NCI-H345 treated with DMSO at 0.1 percent for 48 hours (cell line): ENCODE results near the gene SUSD5.
A peak's percentile ranks its signal among the peaks of the same experiment; 100 is the strongest.
"Not testable (repeated sequence)": the region's sequence is repeated elsewhere in the genome, so short reads cannot be mapped to it uniquely, and the experiment has no call there.

Experiments used
- DNase-seq: peaks from one replicate; lab custom pipeline; 2025; ENCODE audit not compliant: unreplicated experiment; lab: John Stamatoyannopoulos, UW

The SUSD5 gene

DNA sequence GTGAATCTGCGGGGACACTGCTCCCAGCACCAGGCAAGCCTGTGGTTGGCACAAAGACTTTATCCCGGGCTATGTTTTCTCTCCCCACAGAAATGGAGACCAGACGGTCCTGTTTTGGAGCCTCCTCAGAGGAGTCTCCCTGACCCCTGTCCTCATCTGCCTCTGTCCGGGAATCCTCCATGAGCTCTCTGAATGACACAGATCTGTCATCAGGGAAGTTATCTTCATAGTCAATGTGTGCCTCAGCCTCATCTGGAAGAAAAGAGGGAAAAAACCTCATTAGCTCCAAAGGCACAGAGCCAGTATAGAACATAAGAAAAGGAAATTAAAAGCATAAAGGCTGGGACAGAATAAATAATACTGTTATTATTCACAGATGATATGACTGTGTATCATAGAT lies 64.8 kb downstream of the SUSD5 start:
- DNase-seq: no peak

DNA sequence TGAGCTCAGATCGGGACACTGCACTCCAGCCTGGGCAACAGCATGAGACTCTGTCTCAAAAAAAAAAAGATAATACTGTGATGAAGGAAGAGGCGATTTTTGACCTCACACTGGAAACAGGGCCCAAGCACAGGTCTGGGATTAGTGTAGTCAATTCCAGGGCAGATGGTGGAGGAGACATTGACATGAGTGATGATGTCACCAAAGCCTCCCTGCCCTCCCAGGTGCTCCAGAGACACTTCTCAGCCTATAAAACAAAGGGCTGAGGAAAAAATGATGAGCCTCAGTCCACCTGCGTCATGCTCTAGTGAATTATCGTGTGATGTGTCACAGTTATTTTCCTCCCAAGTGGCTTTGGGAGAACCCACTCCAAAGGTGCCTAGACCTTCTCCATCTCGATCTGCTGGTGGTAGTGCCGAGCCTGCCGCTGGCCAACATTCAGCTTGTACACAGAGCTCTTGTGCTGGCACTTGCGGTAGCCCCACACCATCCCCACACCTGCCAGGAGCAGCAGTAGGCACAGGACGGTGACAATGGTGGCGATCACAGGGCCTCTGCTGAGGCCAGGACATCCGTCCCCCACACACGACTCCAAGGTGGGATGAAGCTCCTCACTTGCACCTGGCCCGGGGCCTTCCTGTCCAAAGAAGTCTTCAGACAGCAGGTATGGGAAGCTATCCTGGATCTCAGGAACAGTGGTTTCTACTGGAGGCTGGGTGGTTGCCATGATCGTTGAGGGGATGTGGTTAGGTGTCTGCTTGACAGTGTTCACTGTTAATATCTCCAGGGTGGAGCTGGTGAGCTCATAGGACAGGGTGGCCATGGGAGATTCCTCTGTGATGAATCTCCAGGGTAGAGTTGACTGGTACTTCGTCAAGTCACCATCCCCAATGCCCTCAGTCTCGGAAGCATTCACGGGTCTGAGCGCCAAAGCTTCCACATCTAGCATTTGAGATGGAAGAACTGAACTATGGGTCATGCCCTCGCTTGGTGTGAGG lies 65.9 kb downstream of the SUSD5 start:
- no peak for DNase-seq

DNA sequence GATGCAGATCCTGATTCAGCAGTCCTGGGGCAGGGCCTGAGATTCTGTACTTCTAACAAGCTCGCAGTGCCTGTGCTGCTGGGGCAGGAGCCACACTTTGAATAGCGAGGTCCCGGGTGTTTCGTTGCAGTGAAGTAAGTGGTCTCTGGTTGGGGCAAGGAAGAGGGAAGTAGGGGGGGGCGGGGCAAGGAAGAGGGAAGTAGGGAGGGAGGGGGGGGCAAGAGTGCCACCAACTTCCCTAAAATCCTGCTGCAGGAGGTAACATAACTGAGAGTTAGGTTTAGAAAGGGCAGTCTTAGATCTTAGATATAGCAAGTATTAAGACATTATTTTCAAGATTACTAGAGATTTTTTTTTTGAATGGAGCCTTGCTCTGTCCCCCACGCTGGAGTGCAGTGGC lies 69.3 kb downstream of the SUSD5 start:
- DNase-seq: no peak

DNA sequence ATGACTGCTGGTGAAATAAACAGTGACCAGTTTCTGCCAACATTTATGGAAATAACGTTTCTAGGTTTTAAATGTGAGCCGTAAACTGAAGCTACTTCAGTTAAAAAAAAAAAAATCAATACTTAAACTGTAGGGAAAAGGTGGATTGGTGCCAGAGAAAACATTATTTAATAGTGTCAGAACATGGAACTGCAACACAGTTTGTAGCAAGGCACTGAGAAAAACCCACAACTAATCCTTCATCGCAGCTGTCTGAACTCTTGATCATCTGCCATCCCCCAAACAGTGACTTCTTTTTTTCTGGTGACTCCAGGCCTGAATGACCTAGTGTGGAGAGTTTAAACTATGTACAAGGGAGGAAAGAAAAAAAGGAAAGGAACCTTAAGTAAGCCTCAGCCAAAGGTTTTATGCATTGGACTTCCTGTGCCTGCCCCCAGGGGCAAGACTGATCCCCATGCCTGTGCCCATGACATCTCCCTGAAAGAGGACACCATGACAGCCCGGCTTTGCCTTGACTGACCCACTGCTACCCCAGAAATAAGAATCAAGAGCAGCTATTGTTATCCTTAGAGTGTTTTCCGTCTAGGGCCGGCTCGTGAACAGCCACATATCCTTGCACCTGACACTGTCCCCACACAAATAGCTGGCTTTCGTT lies 71.7 kb downstream of the SUSD5 start:
- DNase-seq: no peak

DNA sequence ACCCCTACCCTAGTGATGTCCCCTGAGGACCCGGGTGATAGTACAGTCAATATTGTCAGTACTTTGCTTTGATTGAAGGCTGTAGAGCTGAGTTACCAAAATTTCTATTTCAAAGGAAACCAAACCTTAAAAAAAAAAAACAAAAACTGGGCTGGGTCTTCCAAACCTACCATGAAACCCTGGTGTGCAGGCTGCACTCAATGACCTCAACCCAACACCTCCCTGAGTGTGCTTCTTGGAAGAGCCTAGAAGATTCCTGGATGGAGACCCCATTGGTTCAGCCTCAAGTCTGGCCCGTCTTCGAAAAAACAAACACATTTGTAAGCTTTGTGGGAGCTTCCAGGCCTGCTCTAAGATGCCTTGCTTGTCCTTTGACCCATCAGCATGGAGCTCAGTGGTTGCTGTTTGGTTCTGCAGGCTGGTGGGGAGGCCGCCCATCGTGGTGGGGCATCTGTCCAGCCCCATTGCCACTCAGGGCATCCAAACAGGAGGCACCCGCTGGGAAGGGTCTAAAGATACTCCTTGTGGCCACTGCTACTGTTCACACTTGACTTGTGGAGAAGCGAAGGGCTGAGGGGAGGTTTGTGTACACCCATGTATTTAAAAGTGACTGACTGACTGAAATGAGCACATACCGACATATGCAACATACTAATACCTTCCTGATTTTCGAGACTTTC lies 72.6 kb downstream of the SUSD5 start:
- DNase-seq: no peak

DNA sequence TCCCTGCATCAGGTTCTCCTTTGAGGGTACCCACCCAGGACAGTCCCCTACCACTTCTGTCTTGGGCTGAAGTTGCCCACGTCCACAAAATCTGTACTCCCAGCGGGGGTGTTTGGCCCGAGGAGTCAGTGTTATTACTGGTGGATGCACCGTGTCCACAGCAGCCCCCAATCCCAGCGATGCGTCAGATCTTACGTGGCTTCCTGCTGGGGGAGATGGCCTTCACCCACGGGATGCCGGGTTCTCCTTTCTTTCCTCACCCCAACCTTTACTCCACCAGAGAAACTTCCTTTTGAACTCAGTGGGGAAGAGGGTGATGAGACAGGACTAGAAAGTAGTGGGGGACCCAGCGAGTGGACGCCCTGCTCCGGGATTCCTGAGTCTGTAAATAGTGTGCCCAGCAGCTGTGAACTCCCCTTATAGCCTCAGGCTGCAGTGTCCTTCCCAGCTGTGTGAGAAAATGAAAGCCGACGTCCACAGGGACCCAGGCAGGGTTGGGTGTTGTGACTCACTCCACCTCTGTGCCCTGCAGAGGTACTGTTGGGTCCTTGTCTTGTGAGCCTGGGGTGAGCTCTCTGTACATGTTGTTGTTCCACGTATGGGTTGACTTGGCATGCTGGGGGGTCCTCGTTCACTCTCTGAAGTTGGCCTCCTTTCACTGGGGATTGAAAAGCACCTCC lies 73.2 kb downstream of the SUSD5 start:
- no peak for DNase-seq

DNA sequence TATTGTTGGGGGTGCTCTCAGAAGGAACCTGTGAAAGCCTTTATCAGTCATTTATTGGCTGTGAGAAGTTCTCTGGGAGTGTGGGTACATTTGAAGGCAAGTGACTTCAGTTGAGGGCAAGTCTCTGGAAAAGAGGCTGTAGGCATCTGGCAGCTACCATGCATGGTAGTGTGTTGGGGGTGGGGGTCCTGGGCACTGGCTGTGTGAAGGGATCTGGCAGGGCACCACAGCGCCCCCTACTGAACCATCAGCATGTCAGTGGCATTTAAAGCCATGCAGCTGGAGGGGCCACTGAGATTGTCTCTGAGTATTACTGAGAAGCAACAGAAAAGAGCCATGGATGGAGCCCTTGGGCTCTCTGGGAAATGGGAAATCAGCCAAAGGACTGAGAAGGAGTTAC lies 74.2 kb downstream of the SUSD5 start:
- no peak for DNase-seq

DNA sequence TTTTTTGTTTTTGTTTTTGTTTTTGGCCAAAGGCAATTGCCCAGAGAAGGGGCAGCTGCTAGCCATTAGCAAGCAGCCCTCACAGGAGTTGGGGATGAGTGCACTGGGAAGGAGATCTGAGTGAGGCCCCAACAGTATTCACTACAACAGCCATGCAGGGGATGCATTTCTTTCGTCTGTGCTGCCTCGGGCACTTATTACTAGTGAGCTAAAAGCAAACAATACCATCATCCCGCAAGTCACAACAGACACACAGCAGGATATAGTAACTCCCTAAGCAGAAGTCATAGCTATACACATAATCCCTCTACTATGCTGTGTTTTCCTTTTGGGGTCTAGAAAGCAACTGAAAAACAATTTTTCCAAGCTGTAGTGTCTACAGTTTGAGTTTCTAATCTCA lies 77.6 kb downstream of the SUSD5 start:
- DNase-seq: no peak

DNA sequence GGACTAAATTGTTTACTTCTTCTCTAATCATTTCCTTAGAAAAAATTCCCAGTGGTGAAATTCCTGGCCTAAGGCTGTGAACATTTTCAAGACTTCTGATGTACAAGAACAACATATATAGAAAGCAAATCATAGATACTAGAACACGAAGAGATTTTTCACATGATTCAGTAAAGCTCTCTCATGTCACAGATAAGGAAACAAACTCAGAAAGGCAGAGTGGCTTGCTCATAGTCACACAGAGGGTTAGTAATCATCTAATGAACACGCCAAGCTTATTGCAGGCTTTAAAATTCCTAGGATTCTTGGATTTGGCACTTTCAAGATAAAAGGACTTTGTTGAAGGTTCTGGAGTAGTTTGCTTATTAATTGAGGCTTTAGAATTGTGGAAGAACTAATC lies 78.6 kb downstream of the SUSD5 start:
- DNase-seq: no peak

DNA sequence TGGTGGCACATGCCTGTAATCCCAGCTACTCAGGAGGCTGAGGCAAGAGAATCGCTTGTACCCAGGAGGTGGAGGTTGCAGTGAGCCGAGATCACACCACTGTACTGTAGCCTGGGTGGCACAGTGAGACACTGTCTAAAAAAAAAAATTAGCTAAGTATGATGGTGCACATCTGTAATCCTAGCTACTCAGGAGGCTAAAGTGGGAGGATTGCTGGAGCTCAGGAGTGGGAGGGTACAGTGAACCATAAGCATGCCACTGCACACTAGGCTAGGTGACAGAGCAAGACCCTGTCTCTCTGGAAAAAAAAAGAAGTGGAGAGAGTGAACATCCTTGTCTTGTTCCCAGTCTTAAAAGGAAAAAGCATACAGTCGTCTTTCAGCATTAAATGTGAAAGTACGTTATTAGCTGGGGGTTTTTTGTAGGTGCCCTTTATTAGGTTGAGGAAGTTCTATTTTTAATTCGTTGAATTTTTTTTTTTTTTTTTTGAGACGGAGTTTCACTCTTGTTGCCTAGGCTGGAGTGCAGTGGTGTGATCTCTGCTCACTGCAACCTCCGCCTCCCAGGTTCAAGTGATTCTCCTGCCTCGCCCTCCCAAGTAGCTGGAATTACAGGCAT lies 79.5 kb downstream of the SUSD5 start:
- DNase-seq: not testable (repeated sequence)

DNA sequence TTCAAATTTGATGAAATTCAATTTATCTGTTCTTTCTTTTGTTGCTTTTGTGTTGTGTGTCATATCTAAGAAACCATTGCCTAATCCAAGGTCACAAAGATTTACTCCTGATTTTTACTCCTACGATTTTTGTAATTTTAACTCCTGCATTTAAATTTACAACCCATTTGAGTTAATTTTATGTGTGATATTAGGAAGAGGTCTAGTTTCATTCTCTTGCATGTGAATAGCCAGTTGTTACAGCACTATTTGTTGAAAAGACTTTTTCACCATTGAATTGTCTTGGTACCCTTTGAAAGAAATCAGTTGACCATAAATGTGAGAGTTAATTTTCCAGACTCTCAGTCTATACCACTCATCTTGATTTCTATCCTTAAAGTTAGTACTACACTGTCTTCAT lies 80.9 kb downstream of the SUSD5 start:
- no peak for DNase-seq

DNA sequence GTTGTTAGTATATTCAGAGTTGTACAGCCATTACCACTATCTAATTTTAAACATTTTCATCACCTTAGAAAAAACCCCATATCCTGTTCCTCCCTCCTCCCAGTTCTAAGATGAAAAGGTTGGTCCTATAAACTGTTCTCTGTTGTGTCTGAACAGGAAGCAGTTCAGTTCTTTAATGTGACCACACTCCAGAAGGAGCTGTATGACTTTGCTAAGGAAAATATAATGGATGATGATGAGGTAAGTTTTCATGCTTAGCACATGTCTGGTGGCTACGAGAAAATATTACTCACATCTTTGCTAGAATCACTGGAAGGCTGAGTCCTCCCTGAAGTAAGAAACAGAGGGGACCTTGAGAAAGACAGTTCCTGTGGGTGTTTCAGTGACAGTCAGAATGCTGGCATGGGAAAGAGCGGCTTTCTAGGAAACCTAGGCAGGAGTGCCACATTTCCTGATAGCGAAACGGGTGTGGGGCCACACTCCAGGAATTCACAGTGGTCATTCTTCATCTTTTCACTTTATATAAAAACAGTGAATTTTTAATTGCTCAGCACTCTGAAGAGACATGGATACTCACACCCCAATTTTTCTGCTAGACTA lies 84.5 kb downstream of the SUSD5 start:
- no peak for DNase-seq

DNA sequence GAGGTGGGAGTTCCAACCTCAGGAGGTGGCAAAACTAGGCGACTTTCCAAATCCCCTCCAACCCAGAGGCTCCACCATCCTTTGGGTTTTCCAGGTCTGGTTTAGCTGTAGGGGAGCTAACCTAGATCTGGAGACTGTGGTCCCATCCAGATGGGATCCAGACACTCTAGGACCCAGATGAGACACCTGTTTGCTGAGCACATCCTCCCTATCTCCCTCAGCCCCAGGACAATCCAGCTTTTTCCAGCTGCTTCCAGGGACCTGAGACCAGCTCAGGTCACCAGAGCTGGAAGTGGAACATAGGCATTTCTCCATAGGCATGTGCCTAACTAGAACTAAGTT lies 86.6 kb downstream of the SUSD5 start:
- DNase-seq: no peak

DNA sequence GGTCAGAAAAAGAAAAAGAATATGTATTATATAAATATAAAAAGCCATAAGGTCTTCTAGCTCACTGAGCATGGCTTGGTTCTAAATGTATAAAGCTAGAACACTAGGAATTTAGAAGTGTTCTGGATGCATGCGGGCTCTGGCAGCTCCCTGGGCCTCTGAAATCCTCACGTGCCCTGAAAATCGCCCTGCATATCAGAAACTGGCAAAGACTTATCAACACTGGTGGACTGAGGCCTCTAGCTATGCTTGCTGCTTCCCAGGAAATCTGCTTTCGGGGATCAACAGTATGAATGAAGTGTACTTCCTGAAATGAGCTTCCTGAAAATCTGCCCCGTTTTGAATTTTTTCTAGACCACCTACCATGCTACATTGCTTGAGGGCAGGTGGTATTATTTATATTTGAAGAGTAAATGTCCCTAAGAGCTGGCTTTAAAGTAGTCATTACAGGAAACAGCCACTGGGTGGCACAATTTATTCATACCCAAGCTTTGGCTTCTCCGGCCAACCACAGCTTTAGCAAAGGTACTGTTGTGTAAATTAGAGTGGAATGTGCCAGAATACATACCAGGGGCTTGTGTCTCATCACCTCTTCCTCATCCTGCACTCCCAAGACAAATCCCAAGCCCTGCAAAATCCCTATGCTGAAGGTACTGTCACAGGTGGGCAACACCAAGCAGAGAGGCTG lies 87.1 kb downstream of the SUSD5 start:
- peak; percentile 21 for DNase-seq

DNA sequence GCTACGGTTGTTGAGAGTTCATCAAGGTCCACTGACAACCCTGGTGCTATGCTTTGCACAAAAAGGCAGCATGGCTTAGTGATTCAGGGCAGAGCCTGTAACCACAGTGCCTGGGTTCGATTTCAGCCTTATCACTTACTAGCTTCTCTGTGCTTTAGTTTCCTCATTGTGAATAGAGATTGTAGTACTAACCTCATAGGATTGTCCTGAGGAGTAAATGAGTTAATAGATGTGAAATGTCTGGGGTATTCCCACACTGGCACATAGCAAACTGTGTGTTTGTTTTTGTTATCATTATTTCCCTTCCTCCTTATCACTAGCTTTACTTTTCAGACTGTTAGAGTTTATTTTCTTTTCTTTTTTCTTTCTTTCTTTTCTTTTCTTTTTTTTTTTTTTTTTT lies 88.5 kb downstream of the SUSD5 start:
- DNase-seq: no peak

DNA sequence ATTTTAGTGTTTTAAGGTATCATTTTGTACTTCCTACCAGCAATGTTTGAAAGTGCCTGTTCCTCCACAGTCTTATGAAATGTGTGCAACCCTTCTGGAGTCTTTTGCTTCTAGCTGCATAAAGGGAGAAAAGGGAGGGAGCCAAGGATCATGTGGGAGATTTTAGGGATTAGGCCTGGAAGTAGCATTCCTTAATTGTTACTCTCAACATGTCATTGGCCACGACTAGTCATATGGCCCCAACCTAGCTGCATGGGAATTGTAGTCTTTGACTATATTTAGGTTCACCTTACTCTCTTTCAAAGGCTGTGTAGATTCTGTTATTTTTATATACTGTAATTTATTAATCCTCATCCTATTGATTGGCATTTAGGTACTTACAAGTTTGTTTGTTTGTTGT lies 89.9 kb downstream of the SUSD5 start:
- DNase-seq: no peak

DNA sequence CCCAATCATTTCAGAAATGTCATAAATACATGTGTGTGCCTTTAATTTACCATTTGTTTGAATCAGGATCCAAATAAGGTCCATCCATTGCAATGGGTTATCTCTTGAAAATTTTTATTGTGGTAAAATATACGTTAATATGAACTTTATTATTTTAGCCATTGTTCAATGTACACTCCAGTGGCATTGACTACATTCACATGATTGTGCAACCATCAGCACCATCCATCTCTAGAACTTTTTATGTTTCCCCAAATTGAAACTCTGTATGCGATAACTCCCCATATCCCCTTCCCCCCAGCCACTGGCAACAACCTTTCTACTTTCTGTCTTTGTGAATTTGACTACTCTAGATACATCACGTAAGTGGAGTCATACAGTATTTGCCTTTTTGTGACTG lies 92.8 kb downstream of the SUSD5 start:
- DNase-seq: no peak

DNA sequence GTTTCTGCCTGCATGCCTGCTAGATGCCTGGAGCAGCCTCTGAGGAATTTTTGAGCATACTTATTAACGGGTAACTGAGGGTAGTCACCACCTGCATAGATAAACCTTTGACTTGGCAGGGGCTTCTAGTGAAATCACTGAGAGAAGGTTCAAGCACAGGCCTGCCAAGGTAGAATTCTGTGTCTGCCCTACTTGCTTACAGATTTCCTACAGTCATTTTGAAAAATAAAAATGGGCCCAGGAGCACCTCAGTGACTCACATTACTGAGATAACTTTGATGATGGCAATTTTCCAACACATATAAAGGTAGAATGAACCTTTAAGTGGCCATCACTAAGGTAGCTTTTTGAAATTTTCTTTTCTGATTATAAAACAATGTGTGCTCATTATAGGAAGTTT lies 94.0 kb downstream of the SUSD5 start:
- no peak for DNase-seq

DNA sequence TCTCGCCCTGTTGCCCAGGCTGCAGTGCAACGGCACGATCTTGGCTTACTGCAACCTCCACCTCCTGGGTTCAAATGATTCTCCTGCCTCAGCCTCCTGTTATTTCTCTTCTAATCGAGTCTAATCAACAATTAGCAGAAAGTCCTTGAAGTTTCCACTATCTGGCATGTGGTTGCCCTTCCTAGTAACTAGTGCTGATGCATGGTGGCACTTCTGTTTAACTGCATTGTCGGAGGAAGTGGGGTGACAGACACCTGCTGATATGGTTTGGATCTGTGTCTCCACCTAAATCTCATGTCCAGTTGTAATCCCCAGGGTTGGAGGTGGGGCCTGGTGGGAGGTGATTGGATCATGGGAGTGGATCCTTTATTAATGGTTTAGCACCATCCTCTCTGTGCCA lies 95.6 kb downstream of the SUSD5 start:
- DNase-seq: no peak

DNA sequence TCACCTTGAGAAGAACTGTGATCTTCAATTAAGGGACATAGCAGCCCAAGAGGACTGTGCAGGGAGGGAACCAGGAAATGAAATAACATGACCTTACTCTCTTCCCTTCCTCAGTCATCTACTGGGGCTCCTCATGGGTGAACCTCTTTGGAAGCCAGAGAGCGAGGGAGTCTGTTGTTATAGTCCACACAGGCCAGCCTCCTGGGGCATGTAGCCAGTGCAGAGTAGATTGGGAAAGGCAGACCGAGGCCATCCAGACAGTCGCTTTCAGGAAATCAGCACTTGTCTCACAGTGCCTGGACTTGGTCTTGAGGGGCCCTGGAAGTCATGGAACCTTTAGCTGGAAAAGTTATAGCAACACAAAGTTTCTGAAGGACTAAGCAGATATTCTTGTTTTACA lies 98.7 kb downstream of the SUSD5 start:
- DNase-seq: no peak
